AG09309 (cell line): ENCODE results near the gene SOX18.

ENCODE experiments used
- DNase-seq: peaks from one replicate; pipeline ENCODE4 v3.0.0-alpha.2; 2010; ENCODE audit warnings: low read depth
- H3K4me3 ChIP-seq: 2 replicates; pipeline ENCODE4 v1.5.1; 2011; ENCODE audit warnings: mild to moderate bottlenecking, low read depth, low read length, moderate library complexity; ENCODE audit not compliant: control insufficient read depth
- CTCF ChIP-seq: IDR thresholded peaks from 2 replicates; pipeline ENCODE4 v1.5.1; 2011; ENCODE audit warnings: mild to moderate bottlenecking, low read depth, low read length, inconsistent platforms; ENCODE audit not compliant: insufficient read depth, control insufficient read depth; ENCODE audit errors: missing control alignments

The SOX18 gene

GRCh38 chr20:64063389-64064144 lies 14.1 kb upstream of the SOX18 start:
- no peak for TF ChIP-seq CTCF
- H3K4me3 ChIP-seq: peak overlapping the region; percentile 68
- no peak for DNase-seq

DNA sequence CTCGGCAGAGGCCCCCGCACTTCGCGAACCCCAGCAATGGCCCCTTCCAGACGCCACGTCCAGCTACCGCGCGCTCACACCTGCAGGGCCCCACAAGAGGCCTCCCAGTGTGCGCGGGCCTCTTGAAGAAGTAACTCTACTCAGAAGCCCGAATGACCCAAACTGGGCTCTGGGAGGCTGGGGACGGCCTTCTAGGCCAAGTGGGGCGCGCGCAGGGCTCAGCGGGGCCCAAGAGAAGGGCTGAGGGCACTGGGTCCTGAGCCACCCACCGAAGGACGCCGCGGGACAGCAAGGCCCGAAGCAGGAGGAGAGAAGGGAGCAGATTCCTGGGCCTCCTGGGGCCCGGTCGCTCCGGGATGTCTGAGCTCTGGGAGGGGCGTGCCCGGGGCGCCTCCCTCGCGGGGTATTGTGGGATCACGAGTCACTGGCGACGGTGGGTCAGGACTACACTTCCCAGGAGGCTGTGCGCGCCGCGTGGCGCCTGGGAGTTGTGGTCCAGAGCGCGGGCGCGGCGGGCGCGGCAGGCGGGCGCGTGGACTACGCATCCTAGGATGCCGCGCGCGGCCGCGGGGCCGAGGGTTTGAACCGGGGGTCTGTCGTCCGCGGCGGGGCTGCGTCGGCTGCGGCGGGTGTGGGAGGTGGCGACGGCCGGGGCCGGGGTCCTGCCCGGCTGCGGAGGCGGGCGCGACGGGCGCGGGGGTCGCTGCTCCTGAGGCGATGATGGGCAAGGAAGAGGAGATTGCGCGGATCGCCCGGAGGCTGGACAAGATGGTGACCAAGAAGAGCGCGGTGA lies 13.4 kb upstream of the SOX18 start, which contains the start of gene TCEA2:
Gene TCEA2, plus strand, starts transcription at position 603 of the 793 bp plus-strand sequence. Its CDS starts 115 bp downstream, at position 718.
- peak; percentile 73 for DNase-seq
- TF ChIP-seq CTCF: no peak
- H3K4me3 ChIP-seq: peak within 1 kb of the TSS; percentile 68

DNA sequence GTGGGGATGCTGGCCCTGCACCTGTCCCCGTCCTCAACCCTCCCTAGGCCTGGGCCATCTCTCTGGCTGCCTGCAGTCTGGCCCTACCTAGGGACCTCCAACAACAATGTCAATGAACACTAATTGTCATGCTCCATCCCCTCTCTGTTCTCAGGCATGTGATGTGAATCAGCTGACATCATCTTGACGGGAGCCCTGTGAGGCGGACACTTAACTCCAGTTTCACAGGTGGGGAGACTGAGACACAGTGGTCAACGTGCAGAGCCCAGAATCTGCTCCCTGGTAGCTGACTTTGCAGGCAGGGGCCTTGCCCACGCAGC lies 12.8 kb upstream of the SOX18 start:
- peak overlapping the region; percentile 51 for H3K4me3 ChIP-seq
- no peak for DNase-seq
- TF ChIP-seq CTCF: no peak

DNA sequence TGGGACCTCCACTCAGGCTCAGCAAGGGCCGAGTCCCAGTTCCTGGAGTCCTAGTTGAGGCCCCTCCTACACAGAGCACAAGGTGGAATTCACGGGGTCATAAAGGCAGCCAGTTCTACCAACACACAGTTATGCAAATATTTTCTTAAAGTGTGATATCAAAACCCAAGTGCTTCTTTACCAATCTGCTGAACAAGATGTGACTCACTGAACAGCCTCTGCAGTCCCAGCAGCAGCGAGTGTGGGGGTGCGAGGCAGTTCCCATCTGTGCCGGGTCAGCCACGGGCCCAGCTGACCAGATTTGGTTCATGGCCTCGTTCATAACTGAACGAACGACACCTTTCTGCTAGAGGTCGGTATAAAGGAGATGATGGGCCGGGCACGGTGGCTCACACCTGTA lies 9.1 kb upstream of the SOX18 start:
- no peak overlapping the region for H3K4me3 ChIP-seq
- TF ChIP-seq CTCF: no peak
- DNase-seq: no peak

DNA sequence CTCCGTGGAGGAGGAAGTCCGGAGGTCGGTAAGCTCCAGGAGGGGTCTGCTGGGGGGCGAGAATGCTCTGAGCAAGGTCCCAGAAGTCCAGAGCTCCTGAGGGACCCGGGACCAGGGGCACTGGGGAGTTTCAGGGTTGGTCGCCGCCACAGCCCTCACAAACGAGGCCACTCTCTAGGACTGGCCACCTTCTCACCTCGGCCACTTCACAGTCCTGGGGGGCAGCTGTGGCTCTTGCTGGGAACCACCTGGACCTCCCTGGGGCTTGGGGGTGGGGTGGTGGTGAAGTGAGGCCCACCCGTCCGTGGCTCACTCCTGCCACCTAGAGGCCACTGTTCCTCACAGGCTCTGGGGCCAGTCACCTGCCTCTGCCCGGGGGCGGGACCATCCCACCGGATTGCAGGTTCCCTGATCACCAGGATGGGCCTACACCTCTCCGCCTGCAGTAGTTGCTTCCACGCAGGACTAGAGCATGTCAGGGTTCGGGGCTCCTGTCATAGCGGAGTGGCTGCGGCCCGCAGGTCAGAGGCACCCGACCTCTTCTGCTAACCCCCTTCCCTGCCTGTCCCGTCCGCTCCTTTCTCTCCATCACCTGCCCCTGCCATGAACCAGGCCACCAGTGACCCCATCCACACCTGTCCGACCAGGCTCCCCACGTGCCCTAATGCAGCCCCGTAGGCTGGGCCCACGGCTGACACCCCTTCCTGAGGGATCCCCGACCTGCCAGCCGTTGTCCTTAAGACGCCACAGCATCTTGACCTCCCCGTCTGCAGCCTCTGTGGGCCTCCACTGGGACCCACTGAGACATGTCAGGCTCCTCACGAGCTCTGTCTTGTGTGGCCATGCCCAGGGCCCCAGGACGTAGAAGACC lies 8.4 kb upstream of the SOX18 start:
- no peak for DNase-seq
- H3K4me3 ChIP-seq: no peak overlapping the region
- TF ChIP-seq CTCF: peak; percentile 91

GRCh38 chr20:64056889-64057627 lies 7.6 kb upstream of the SOX18 start:
- no peak for DNase-seq
- TF ChIP-seq CTCF: no peak
- H3K4me3 ChIP-seq: no peak overlapping the region
